NK-92 (cell line): ENCODE measurements around the gene TMEM271.
"Not testable (repeated sequence)": the region's sequence is repeated elsewhere in the genome, so short reads cannot be mapped to it uniquely, and the experiment has no call there.

Experiments
- DNase-seq: peaks from one replicate; lab custom pipeline; 2025; ENCODE audit not compliant: unreplicated experiment; lab: John Stamatoyannopoulos, UW

TMEM271 gene

DNA sequence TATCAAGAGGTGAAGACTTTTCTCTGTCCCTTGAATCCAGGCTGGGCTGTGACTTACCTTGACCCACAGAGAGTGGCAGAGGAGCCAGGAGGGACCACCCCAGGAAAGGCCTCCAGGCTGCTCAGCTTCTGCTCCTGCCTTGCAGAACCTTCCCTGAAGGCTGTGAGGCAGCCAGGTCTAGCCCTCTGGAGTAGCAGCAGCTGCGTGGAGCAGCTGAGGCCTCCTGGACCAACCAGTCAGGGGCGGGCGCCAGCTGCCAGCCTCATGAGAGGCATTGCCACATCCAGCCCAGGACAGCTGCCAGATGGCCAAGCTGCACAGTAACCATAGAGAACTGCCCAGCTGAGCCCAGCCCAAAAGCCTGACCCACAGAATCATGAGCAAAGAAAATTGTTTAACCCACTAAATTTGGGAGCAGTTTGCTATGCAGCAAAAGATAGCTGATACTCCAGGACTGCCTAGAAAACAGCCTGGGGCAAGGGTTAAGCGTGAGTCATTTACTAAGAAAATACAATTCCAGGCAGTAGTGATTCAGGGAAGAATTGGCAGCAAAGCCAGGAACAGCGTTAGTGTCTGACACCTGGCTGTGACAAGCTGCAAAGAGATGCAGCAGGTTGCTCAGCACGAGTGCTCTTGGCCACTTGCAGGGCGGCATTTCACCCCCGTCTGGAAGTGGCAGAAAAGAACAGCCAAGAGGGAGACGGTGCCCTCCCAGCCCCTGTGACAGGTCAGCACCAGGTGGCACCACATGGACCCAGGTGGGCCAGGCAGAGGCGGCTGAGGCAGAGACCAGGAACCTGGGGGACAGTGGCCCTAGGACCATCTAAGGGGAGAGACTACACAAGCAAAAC is 34.5 kb upstream of the TMEM271 start:
- no peak for DNase-seq

DNA sequence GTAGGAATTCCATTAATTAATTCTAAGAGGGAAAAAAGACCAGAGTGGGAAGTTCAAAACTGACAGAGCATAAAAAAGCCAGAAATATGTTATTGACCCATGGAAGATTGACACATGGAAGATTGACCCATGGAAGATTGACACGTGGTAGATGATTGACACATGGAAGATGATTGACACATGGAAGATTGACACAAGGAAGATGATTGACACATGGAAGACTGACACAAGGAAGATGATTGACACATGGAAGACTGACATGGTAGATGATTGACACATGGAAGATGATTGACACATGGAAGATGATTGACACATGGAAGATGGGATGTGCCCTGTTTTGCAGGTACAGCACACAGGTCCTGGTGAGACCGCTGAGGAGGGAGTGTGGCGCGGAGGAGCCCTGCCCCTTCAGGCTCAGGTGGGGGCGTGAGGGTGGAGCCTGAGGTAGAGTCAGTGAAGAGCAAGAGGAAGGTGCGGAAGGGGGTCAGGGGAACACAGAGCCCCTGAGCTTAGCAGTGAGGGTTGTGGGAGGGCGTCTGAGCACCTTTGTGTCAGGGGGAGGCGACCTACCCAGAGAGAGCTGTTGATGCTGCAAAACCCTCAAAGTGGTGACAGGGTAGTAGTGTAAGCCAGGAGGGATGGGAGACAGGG is 33.4 kb upstream of the TMEM271 start:
- no peak for DNase-seq

DNA sequence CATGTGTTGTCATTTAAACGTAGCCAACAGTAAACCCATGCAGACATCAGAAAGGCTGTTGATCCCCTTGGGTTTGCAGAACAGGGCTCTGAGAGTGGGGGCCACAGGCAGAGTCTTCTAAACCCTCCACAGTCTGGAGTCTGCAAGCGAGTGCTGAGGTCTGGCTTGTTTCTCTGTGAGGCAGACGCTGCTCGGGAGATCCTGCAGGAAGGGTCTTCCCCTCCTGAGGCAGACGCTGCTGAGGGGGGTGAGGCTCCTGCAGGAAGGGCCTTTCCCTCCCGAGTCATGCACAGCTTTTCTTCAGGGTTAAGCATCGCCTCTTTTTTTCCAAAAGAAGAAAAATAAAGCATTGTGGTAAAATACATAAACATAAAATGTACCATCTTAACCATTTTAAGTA is 32.1 kb upstream of the TMEM271 start:
- DNase-seq, result no peak

DNA sequence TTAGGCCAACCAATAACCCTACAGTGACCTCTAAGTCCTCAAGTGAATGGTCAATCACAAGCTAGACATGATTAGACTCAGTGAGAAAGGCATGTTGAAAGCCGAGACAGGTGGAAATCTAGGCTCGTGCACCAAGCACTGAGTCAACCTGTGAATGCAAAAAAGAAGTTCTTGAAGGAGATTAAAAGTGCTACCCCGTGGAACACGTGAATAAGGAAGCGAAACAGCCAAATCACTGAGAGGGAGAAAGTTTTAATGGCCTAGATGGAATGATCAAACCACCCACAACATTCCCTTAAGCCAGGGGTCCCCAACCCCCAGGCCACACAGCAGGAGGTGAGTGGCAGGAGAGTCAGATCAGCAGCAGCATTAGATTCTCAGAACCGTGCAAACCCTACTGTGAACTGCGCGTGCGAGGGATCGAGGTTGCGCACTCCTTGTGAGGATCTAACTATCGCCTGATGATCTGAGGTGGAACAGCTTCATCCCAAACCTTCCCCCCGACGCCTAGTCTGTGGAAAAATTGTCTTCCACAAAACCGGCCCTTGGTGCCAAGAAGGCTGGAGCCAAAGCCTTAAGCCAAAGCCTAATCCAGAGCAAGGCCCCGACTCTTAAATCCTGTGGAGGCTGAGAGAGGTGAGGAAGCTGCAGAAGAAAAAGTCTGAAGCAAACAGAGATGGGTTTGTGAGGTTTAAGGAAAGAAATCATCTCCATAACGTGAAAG is 29.8 kb upstream of the TMEM271 start:
- DNase-seq, result no peak

DNA sequence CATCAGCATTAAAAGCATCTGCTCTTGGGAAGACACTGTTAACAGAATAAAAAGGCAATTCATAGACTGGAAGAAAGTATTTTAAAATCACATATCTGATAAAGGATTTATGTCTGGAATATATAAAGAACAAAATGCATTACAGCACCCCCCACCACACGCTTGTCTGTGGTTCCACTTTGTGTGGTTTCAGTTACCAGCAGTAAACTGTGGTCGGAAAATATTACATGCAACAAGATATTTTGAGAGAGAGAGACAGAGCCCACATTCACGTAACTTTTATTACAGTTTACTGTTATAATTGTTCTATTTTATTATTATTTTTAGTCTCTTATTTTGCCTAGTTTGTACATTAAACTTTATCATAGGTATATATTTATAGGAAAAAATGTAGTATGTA is 28.0 kb upstream of the TMEM271 start:
- no peak for DNase-seq

DNA sequence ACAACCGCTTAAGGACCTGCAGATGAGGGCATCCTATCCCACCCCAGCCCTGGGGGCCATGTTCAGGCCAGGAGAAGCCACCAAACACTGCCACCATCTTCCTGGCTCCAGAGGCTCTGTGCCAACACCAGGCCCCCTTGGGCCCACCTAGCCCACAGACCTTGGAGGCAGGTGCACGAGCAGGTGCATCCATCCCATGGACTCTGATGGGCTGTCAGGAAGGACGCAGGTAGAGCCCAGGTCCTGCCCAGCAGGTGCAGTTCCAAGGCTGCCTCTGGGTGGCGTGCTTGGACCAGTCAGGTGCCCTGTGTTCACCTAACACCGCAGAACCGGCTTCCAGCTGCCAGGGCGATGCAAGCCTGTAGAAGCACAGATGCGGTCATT is 26.5 kb upstream of the TMEM271 start:
- DNase-seq, result no peak

DNA sequence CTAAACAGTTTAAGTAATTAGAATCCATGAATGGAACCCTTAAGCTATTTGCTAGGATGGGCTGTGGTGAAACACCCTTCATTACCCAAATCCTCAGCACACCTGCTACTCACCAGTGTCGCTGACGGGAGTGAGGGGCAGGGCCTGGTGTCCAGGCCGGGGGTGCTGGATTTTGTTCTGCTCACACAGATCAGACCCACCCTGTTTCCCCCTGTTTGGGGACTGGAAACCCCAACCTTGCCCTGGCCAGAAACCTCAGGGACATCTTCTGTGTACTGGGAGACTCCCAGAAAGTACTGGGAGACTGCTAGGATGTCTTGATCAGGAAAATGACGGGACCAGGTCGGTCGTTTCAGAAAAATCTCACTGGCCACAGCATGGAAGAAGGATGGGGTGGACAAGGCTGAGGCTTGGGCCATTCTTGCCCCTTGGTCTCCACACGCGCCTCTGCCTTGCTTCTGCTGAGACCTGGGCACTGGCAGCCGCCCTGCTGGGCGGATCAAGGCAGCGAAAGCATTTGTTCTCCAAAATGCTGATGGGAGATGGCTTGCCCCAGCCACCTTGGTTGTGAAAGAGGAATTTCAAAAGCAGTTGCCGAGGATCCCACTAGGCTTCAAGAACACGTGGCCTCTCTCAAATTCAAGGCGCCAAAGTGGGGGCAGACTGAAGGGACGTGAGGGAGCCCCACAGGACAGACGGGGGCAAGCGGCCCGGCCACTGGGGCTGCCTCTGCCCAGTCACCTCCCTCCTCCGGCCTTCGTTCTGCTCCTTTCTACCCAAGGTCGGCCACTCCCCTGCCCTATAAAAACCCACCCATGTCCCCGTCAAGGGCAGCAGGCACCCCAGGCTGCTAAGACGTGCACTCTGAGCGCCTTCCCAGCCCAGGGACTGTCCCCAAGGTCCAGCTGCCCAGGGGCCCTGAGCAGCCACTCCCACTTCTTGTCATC is 25.8 kb upstream of the TMEM271 start:
- DNase-seq, result no peak

DNA sequence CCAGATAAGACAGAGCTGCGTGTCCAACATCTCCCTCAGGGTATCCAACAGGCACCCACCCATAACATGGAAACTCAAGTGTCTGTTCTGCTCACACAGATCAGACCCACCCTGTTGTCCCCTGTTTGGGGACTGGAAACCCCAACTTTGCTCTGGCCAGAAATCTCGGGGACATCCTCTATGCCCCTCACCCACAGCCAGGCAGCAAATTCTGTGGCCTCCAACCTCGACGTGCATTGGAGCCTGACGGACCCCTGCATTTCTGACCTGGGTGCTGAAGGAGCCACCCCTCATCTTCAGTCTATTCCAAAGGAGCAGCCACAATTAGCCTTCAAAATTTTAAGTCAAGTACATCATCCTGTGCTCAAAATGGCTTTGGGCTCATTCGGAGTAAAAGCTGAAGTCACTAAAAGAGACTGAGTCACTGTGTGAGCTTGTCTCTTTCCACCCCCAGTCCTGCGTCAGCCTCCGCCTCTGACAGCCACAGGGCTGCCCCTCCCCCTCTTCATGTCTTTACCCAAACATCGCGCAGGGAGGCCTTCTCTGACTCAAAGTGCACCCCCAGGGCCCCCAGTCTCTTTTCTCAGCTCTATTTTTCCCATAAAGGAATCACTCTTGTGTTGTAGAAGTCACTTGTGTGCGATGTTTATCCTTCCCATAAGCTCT is 24.9 kb upstream of the TMEM271 start:
- DNase-seq, result no peak

DNA sequence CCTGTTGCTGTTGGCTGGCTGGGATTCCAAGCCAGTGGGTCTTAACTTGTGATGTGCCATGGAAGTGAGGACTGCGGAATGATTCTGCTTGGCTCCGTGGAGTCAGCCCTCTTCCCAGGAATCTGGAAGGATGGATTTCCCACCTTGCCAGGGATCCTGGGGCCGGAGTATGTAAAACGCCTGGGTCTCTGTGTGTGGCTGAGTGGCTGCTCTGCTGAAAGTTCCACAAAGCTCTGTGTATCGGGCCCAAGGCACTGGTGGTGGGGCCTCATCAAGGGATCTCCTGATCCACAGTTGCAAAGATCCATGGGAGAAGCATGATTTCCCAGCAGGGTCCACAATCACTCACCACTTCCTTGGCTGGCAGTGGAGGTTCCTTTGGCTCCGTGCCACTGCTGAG is 24.1 kb upstream of the TMEM271 start:
- no peak for DNase-seq

DNA sequence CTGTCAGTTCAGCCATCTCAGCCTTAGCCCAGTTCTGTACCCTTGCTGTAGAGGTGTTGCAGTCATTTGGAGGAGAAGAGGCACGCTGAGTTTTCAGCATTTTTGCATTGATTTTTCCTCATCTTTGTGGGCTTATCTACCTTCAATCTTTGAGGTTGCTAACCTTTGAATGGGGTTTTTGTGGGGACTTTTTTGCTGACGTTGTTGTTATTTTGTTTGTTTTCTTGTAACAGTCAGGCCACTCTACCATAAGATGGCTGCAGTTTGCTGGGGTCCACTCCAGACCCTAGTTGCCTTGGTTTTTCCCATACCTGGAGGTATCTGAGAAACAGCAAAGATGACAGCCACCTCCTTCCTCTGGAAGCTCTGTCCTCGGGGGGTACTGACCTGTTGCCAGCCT is 22.8 kb upstream of the TMEM271 start:
- no peak for DNase-seq

DNA sequence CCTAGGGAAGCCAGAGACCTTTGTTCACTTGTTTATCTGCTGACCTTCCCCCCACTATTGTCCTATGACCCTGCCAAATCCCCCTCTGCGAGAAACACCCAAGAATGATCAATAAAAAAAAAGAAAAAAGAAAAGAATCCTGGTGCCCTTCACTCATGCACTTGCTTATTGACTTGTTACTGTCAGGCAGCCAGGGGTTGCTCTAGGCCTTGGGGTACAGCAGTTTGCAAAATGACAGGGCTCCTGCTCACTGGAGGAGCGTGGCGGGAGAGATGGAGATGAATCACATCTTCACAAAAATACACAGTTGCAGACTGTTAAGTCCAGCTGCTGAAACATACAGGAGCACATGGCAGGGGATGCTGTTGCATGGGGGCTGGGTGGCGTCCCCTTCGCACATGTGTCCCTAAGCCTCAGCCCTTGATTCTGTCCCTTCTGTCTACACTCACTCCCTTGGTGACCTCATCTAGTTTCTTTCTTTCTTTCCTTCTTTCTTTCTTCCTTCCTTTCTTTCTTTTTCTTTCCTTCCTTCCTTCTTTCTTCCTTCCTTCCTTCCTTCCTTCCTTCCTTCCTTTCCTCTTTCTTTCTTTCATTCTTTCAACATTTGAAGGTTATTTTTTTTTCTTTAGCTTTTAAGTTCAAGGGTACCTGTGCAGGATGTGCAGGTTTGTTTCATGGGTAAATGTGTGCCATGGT is 16.9 kb upstream of the TMEM271 start:
- no peak for DNase-seq

DNA sequence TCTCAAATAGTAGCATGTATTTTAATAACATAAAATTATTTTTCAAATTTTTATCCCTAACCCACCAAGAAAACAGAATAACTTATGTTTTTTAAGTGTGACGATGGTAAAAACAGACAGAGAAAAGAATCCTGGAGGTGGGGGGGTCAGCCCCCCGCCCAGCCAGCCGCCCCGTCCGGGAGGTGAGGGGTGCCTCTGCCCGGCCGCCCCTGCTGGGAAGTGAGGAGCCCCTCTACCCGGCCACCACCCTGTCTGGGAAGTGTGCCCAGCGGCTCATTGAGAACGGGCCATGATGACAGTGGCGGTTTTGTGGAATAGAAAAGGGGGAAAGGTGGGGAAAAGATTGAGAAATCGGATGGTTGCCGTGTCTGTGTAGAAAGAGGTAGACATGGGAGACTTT is 16.1 kb upstream of the TMEM271 start:
- not testable (repeated sequence) for DNase-seq

DNA sequence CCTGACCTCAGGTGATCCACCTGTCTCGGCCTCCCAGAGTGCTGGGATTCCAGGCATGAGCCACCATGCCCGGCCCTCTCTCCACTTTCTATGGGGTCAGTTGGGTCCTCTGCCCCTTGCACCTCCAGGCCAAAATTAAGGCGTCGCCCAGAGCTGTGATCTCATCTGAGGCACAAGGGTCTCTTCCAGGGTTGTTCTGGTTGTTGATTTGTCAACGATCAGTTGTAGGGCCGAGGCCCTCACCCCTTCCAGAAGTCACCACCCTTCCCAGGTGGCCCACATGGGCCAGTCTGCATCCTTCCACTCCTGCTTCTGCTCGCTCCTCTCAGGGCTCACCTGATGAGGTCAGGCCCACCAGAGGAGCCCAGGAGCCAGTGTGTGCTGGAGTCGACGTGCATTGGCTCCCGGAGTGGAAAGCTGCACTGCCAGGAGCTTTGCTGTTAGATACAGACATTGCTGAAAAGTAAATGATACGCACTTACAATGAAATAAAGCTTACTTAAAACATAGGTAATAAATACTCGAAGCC is 14.3 kb upstream of the TMEM271 start:
- no peak for DNase-seq

DNA sequence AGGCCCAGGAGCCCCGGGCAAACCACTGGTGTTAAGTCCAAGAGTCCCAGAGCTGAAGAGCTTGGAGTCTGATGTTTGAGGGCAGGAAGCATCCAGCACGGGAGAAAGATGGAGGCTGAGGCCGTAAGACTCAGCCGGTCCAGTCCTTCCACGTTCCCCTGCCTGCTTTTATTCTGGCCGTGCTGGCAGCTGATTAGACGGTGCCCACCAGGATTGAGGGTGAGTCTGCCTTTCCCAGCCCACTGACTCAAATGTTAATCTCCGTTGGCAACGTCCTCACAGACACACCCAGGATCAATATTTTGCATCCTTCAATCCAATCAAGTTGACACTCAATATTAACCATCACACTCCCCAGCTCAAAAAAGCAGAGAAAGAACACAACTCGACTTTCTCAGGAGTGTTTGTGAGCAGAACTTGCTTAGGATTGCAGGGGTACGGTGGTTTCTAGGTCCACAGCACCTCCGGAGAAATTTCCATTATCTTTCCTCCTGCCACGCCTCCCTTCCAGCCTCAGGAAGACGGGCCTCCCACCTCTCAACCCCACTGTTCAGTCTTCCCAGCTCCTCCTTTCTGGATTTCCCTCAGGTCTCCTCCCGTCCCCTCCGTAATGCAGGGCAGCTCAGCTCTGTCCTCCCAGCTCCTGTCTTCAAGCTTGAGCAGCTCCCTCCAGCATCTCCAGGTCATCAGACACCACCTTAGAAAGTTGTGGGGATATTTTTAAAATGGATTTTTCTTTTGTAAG is 13.3 kb upstream of the TMEM271 start:
- no peak for DNase-seq

DNA sequence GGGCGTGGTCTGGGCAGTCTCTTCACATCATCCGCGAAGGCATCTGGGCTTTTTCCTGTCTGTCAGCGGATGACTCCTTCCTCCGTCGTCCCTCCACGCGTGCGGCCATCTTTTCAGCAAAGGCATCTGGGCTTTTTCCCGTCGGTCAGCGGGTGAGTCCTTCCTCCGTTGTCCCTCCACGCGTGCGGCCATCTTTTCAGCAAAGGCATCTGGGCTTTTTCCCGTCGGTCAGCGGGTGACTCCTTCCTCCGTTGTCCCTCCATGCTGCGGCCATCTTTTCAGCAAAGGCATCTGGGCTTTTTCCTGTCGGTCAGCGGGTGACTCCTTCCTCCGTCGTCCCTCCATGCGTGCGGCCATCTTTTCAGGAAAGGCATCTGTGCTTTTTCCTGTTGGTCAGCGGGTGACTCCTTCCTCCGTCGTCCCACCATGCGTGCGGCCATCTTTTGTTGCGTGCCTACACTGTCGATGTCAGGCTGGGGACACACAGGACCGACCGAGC is 12.3 kb upstream of the TMEM271 start:
- no peak for DNase-seq

DNA sequence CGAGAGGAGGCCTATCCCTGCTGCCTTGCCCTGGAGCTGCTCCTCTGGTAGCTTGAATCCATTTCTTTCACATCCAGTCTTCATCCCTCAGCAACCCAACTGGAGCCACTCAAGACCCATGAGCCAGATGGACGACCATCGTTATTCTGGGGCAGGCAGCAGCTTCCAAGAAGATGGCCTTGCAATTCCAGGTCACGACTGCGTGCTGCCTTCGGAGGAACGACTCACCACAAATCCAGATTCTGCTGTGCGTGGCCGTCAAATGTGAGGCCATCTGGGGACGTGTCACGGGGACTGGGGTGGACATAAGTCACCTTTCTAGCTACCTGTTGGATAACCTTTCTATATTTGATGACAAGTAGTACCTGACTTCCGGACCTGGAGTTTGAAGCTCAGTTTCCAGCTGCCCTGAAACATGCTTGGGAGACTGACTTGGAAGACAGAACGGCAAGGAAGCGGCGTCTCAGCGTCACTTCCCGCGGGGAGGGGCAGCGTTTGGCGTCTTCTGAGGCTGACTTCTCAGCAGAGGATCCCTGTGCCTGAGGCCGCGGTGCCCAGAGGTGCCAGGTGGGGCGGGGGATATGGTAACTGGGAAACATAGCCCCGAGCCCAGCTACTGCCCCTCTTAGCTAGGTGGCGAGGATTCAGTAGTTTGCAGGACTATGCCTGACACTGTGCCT is 11.7 kb upstream of the TMEM271 start:
- DNase-seq, result no peak

DNA sequence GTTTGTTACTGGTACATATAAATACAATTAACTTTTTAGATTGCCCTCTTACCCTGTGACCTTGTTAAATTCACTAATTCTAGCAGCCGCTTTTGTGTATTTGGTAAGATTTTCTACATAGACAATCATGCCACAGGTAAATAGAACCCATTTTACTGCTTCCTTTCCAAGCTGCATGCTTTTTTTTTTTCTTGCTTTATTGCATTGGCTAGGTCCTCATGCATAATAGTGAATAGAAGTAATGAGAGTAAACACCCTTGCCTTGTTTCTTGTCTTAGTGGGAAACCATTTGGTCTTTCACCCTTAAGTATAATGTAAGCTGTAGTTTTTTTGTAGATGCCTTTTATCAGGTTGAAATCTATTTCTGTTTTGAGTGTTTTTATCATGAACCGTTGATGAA is 7.7 kb upstream of the TMEM271 start:
- DNase-seq, result no peak

DNA sequence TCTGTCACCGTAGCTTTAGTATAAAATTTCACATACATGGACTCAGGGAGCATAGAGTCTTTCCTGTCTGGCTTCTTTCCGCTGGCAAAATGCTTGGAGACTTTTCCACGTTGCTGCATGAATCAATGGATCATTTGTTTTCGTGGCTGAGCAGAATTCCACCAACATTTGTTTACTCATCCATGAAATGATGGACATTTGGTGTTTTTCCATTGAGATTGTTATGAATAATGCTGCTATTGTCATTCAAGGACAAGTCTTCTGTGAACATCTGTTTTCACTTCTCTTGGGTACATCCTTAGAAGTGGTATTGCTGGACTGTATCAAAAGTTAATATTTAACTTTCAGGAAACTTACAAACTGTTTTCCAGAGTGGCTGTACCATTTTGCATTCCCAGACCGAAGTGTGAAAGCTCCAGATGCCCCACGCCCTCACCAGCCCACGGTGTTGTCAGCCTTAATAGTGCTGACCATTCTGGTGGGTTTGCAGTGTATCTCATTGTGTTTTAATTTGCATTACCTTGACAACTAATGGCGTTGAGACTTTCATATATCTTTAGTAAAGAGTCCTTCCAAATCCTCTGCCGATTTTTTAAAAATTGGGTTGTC is 5.8 kb upstream of the TMEM271 start:
- no peak for DNase-seq
